Parathyroid adenoma (tissue), 2 donors: ENCODE results near the gene BCL2L11.

Experiments used
- H2AFZ ChIP-seq: fragments of 300-600 bp; sonication (generic); one replicate; pipeline ENCODE4 v1.7.0; 2017; ENCODE audit warnings: antibody characterized with exemption, mild to moderate bottlenecking
- H3K27ac ChIP-seq: fragments of 300-600 bp; sonication (generic); one replicate; pipeline ENCODE4 v1.7.0; 2017
- H3K27me3 ChIP-seq: fragments of 300-600 bp; sonication (generic); one replicate; pipeline ENCODE4 v1.7.0; 2017; ENCODE audit warnings: low read length; ENCODE audit not compliant: control insufficient read depth, insufficient read depth
- H3K36me3 ChIP-seq: fragments of 300-600 bp; sonication (generic); one replicate; pipeline ENCODE4 v1.7.0; 2017; ENCODE audit warnings: low read length; ENCODE audit not compliant: control insufficient read depth, insufficient read depth
- H3K4me1 ChIP-seq: fragments of 300-600 bp; sonication (generic); one replicate; pipeline ENCODE4 v1.7.0; 2017; ENCODE audit warnings: control low read depth
- H3K4me2 ChIP-seq: fragments of 300-600 bp; sonication (generic); one replicate; pipeline ENCODE4 v1.7.0; 2017; ENCODE audit warnings: low read length
- H3K4me3 ChIP-seq: fragments of 300-600 bp; sonication (generic); one replicate; pipeline ENCODE4 v1.7.0; 2017; ENCODE audit warnings: low read depth, low read length
- H3K79me2 ChIP-seq: fragments of 300-600 bp; sonication (generic); one replicate; pipeline ENCODE4 v1.7.0; 2017; ENCODE audit warnings: control low read depth
- H3K9ac ChIP-seq: fragments of 300-600 bp; sonication (generic); one replicate; pipeline ENCODE4 v1.7.0; 2017; ENCODE audit warnings: mild to moderate bottlenecking
- H3K9me3 ChIP-seq: fragments of 300-600 bp; sonication (generic); one replicate; pipeline ENCODE4 v1.7.0; 2017; ENCODE audit warnings: low read length; ENCODE audit not compliant: control insufficient read depth
- CTCF ChIP-seq: fragments of 300-600 bp; sonication (generic); IDR thresholded peaks from one replicate; pipeline ENCODE4 v1.7.0; 2017; ENCODE audit warnings: antibody characterized with exemption, mild to moderate bottlenecking
- donor health status: primary hyperparathyroidism.

BCL2L11 gene

GRCh38 chr2:111166115-111166514, 45.4 kb downstream of the BCL2L11 start:
- TF ChIP-seq CTCF, result no peak
- peaks cover 21% of the 10 kb centered on the region for H3K4me1 ChIP-seq
- H3K9me3 ChIP-seq, result no peaks in the 10 kb centered on the region
- H3K27me3 ChIP-seq, result no peaks in the 10 kb centered on the region
- no peak overlapping the region for H3K4me3 ChIP-seq
- H3K36me3 ChIP-seq, result no peaks in the 10 kb centered on the region
- no peak overlapping the region for H2AFZ ChIP-seq
- H3K9ac ChIP-seq, result no peak overlapping the region
- H3K27ac ChIP-seq, result no peak overlapping the region
- H3K79me2 ChIP-seq, result no peaks in the 10 kb centered on the region
- H3K4me2 ChIP-seq, result no peak overlapping the region

GRCh38 chr2:111167076-111167862, 46.6 kb downstream of the BCL2L11 start:
- Histone ChIP-seq H3K79me2 (no peaks in the 10 kb centered on the region), H3K4me2 (no peak overlapping the region), H3K9me3 (no peaks in the 10 kb centered on the region), H3K36me3 (no peaks in the 10 kb centered on the region), H3K4me1 (peaks cover 15% of the 10 kb centered on the region), H3K27me3 (no peaks in the 10 kb centered on the region), H3K27ac (no peak overlapping the region), H2AFZ (no peak overlapping the region), H3K4me3 (no peak overlapping the region), H3K9ac (no peak overlapping the region)
- no peak for TF ChIP-seq CTCF

GRCh38 chr2:111167863-111168162, 47.1 kb downstream of the BCL2L11 start:
- Histone ChIP-seq H3K9me3 (no peaks in the 10 kb centered on the region), H3K27me3 (no peaks in the 10 kb centered on the region), H3K27ac (no peak overlapping the region), H3K79me2 (no peaks in the 10 kb centered on the region), H3K36me3 (no peaks in the 10 kb centered on the region), H3K4me2 (no peak overlapping the region), H3K4me3 (no peak overlapping the region), H3K9ac (no peak overlapping the region), H3K4me1 (peaks cover 10% of the 10 kb centered on the region), H2AFZ (no peak overlapping the region)
- no peak for TF ChIP-seq CTCF

- H2AFZ ChIP-seq, result no peak overlapping the region
- no peaks in the 10 kb centered on the region for H3K36me3 ChIP-seq
- no peaks in the 10 kb centered on the region for H3K9me3 ChIP-seq
- peaks cover 3% of the 10 kb centered on the region for H3K4me1 ChIP-seq
- TF ChIP-seq CTCF, result no peak
- no peak overlapping the region for H3K9ac ChIP-seq
- H3K27ac ChIP-seq, result no peak overlapping the region
- no peak overlapping the region for H3K4me2 ChIP-seq
- H3K4me3 ChIP-seq, result no peak overlapping the region
- H3K79me2 ChIP-seq, result no peaks in the 10 kb centered on the region
- H3K27me3 ChIP-seq, result no peaks in the 10 kb centered on the region
Observed at GRCh38 chr2:111168528-111169239, 48.0 kb downstream of the BCL2L11 start.

GRCh38 chr2:111169268-111169667, 48.6 kb downstream of the BCL2L11 start:
- H3K36me3 ChIP-seq, result no peaks in the 10 kb centered on the region
- TF ChIP-seq CTCF, result no peak
- H3K4me2 ChIP-seq, result no peak overlapping the region
- no peaks in the 10 kb centered on the region for H3K9me3 ChIP-seq
- no peaks in the 10 kb centered on the region for H3K27me3 ChIP-seq
- H3K9ac ChIP-seq, result no peak overlapping the region
- H3K4me1 ChIP-seq, result peaks cover 3% of the 10 kb centered on the region
- no peak overlapping the region for H3K27ac ChIP-seq
- H2AFZ ChIP-seq, result no peak overlapping the region
- no peaks in the 10 kb centered on the region for H3K79me2 ChIP-seq
- H3K4me3 ChIP-seq, result no peak overlapping the region
